Measurements from ENCODE around the gene CREBRF.

DNA sequence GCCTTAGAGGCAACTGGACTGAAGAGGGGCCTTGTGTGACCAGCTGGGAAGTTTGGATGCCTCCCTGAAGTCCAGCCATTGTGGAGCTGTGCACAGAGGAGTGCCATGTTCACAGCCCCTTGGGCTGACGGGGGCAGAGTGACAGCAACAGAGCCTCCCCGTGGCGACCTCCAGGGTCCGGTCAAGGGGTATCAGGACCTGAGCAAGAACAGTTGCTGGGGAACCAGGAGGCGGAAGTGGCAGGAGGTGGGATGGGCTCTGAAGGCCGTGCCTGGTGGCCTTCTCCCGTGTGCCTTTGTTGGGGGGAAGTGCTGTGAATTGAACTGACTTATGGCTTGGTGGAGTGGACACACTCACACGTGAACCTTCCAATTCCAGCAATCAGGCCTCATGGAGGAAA is 102.2 kb downstream of the CREBRF start:
- TF ChIP-seq, protein P1, sequence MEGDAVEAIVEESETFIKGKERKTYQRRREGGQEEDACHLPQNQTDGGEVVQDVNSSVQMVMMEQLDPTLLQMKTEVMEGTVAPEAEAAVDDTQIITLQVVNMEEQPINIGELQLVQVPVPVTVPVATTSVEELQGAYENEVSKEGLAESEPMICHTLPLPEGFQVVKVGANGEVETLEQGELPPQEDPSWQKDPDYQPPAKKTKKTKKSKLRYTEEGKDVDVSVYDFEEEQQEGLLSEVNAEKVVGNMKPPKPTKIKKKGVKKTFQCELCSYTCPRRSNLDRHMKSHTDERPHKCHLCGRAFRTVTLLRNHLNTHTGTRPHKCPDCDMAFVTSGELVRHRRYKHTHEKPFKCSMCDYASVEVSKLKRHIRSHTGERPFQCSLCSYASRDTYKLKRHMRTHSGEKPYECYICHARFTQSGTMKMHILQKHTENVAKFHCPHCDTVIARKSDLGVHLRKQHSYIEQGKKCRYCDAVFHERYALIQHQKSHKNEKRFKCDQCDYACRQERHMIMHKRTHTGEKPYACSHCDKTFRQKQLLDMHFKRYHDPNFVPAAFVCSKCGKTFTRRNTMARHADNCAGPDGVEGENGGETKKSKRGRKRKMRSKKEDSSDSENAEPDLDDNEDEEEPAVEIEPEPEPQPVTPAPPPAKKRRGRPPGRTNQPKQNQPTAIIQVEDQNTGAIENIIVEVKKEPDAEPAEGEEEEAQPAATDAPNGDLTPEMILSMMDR (IDR thresholded peaks at IDR 0.05): no peak
- no peak for TF ChIP-seq POLR2A (IDR thresholded peaks at IDR 0.05)

Data from vagina (tissue), 2 donors.